Gastrocnemius medialis (tissue), 4 donors: Measurements from ENCODE around the gene TNFRSF13B. TPM values are rescaled to one million over a fixed set of nuclear protein-coding genes. Genes with fewer than 3 reads are reported as not detected.
"Not testable (repeated sequence)": the region's sequence is repeated elsewhere in the genome, so short reads cannot be mapped to it uniquely, and the experiment has no call there.

Experiments used
- ATAC-seq, 2 donors: fragments of 150-250 bp; one replicate each; pipeline ENCODE4 v1.9.1; 2016
- DNase-seq, 2 donors: peaks; one replicate each; pipeline ENCODE4 v3.0.0-alpha.2; 2019
- H3K27ac ChIP-seq, 4 donors: fragments of 200-600 bp; sonication (generic); 1 replicate in 1 of 4; 2 replicates in 3 of 4; pipeline ENCODE4 v1.5.1; 2016 to 2018; ENCODE audit warnings: mild to moderate bottlenecking in 2 of 4, moderate library complexity in 1 of 4
- H3K27me3 ChIP-seq, 3 donors: fragments of 200-600 bp; sonication (generic) in 2 of 3; 1 replicate in 1 of 3; 2 replicates in 2 of 3; pipeline versions ENCODE4 v1.5.1 to v1.6.0; 2016 to 2019; ENCODE audit warnings: mild to moderate bottlenecking in 1 of 3, moderate library complexity in 1 of 3
- H3K36me3 ChIP-seq, 2 donors: fragments of 200-600 bp; sonication (generic) in 1 of 2; one replicate each; pipeline ENCODE4 v1.5.1; 2017 to 2018
- H3K4me1 ChIP-seq, 2 donors: fragments of 200-600 bp; sonication (generic) in 1 of 2; one replicate each; pipeline ENCODE4 v1.5.1; 2016 to 2017; ENCODE audit warnings: mild to moderate bottlenecking in 2 of 2
- H3K4me3 ChIP-seq, 4 donors: fragments of 200-600 bp; sonication (generic) in 3 of 4; 1 replicate in 1 of 4; 2 replicates in 3 of 4; pipeline ENCODE4 v1.5.1; 2016 to 2019; ENCODE audit warnings: mild to moderate bottlenecking in 2 of 4
- H3K9me3 ChIP-seq, 3 donors: fragments of 200-600 bp; sonication (generic) in 2 of 3; 1 replicate in 1 of 3; 2 replicates in 2 of 3; pipeline ENCODE4 v1.5.1; 2016 to 2019
- POLR2A ChIP-seq, 2 donors: fragments of 450-650 bp; IDR thresholded peaks; one replicate each; pipeline ENCODE4 v1.6.1; 2017; ENCODE audit warnings: antibody characterized with exemption in 2 of 2, mild to moderate bottlenecking in 2 of 2, moderate library complexity in 2 of 2
- in situ Hi-C, 4 donors: fragments of 200-750 bp; cut with MboI; loops; one replicate each; pipeline versions ENCODE4 v1.15.0 to v1.8.0; 2017; ENCODE audit warnings: low sequenced_read_pairs in 4 of 4
- intact Hi-C: fragments of 100-400 bp; cut with DNase I; formaldehyde crosslinking; loops from one replicate; pipeline ENCODE4 v1.15.1; 2023; ENCODE audit warnings: low total_unique reads
- total RNA-seq, 4 donors: library from RNA; depleted of rRNA; stranded (reverse); fragments of >200 nt; gene quantifications; one replicate each; pipeline versions ENCODE4 v1.1.0 to v1.2.3, GENCODE V29; 2016
- TF ChIP-seq, protein P1 (sequence below), 5 experiments: fragments of 450-650 bp in 3 of 5; fragments of 200-600 bp in 2 of 5; sonication (generic) in 2 of 5; IDR thresholded peaks in 4 of 5; conservative IDR thresholded peaks in 1 of 5; 1 replicate in 4 of 5; 2 replicates in 1 of 5; pipeline ENCODE4 v1.5.1; 2016 to 2019; ENCODE audit warnings: antibody characterized with exemption in 5 of 5, mild to moderate bottlenecking in 3 of 5, moderate library complexity in 3 of 5

TNFRSF13B gene
- total RNA-seq, 4 donors from 2014 or later = not detected

DNA sequence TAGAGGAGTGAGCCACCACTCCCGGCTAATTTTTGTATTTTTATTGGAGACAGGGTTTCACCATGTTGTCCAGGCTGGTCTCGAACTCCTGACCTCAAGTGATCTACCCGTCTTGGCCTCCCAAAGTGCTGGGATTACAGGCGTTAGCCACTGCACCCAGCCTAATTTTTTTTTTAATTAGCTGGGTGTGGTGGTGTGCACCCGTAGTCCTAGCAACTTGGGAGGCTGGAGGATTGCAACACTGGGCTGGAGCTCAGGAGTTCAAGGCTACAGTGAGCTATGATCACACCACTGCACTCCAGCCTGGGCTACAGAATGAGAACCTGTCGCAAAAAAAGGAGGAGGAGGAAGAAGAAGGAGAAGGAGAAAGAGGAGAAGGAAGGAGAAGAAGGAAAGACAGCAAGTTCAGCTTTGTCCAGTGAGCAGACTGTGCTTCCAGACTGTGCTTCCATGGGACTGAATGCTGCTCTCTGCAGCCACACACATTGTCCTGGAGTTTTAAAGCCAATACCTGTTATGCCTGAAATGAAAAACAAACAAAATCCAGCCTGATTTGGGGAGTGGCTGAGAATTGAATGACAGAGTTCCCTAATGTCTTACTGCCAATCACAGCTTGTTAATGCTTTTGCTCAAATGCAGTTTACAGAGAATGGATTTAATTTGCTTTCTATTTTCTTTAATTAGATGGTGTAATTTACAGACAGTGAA, 2.8 kb upstream of the TNFRSF13B start:
- intact Hi-C loops = no loop called here

DNA sequence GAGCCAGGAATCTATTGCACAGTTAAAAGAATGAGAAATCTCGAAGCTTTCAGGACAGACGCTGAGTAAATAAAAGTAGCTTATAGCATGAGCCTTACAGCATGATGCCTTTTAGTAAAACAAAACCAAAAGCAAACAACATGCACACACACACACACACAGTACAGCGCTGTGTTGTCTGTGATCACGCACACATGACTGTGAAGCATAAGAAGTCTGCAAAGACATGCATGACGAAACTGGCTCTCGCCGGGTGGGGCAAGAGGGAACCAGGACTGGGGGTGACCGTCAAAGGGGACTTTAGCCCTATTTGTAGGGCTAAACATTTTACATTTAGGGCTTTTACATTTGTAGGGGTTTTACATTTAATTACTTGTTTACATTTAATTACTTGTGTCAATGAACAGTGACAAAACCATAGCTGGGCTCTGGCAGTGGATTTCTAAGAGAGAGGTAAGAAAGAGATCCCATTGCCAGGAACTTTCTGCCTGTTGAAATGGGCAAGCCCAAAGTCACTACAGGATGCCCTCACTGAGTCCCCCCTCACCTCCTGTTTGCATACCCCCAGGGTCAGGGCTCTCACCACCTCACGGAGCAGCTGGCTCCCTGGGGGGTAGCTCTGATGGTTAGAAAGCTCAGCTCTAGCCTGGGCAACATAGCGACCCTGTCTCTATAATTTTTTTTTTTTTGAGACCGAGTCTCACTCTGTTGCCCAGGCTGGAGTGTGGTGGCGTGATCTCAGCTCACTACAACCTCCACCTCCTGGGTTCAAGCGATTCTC, 2.0 kb upstream of the TNFRSF13B start:
- DNase-seq (no peak), ATAC-seq (no peak)
- no peak for TF ChIP-seq POLR2A (IDR thresholded peaks at IDR 0.05)
- TF ChIP-seq, protein P1, sequence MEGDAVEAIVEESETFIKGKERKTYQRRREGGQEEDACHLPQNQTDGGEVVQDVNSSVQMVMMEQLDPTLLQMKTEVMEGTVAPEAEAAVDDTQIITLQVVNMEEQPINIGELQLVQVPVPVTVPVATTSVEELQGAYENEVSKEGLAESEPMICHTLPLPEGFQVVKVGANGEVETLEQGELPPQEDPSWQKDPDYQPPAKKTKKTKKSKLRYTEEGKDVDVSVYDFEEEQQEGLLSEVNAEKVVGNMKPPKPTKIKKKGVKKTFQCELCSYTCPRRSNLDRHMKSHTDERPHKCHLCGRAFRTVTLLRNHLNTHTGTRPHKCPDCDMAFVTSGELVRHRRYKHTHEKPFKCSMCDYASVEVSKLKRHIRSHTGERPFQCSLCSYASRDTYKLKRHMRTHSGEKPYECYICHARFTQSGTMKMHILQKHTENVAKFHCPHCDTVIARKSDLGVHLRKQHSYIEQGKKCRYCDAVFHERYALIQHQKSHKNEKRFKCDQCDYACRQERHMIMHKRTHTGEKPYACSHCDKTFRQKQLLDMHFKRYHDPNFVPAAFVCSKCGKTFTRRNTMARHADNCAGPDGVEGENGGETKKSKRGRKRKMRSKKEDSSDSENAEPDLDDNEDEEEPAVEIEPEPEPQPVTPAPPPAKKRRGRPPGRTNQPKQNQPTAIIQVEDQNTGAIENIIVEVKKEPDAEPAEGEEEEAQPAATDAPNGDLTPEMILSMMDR (IDR thresholded peaks at IDR 0.05 in 4 of 5, conservative IDR thresholded peaks at IDR 0.05 in 1 of 5) = no peak
- intact Hi-C loops (no loop called here), in situ Hi-C loops (loop anchor here in 1 of 4 donors (10.0 kb wide), 1 partner anchor 59 kb away; no protein-coding TSS in a partner anchor)
- Histone ChIP-seq H3K4me1 (no peaks in the 10 kb centered on the region), H3K27me3 (peaks cover 0 to 4% (median 0%) of the 10 kb centered on the region in 3 donors), H3K9me3 (no peaks in the 10 kb centered on the region), H3K36me3 (no peaks in the 10 kb centered on the region), H3K4me3 (no peak overlapping the region), H3K27ac (no peak overlapping the region)

More for the DNA sequence above, 2.8 kb upstream of the TNFRSF13B start:
- H3K27me3 ChIP-seq = peaks cover 0 to 4% (median 0%) of the 10 kb centered on the region in 3 donors
- H3K36me3 ChIP-seq = no peaks in the 10 kb centered on the region
- ATAC-seq (no peak), DNase-seq (no peak)
- H3K9me3 ChIP-seq = no peaks in the 10 kb centered on the region
- TF ChIP-seq POLR2A (IDR thresholded peaks at IDR 0.05) = no peak
- TF ChIP-seq, protein P1 (IDR thresholded peaks at IDR 0.05 in 4 of 5, conservative IDR thresholded peaks at IDR 0.05 in 1 of 5) = no peak
- H3K27ac ChIP-seq = no peak overlapping the region
- no peak overlapping the region for H3K4me3 ChIP-seq
- in situ Hi-C loops = loop anchor here in 2 of 4 donors (10.0 to 25.0 kb wide), 3 partner anchors 60 to 663 kb away; no protein-coding TSS in a partner anchor
- no peaks in the 10 kb centered on the region for H3K4me1 ChIP-seq

DNA sequence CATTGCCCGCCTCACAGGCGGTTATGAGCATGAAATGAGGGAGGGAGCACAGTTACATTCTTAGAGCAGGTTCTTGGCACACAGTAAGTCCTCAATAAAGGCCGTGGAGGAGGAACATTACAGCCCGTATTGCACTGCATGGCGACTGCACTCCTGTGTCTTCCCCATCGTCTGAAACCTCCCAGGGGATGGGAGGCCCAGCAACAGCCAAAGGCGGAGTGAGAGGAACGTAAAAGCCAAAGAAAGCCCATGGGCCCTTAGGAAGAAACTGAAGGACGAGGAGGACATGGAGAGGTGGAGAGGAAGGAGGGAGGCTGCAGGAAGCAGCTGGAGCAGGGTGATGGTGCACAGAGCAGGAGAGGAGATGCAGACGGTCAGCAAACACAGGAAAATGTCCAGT, 1.1 kb upstream of the TNFRSF13B start:
- H3K36me3 ChIP-seq, H3K27ac ChIP-seq, H3K9me3 ChIP-seq, ATAC-seq, H3K4me1 ChIP-seq, H3K27me3 ChIP-seq, H3K4me3 ChIP-seq, DNase-seq, intact Hi-C loops: not testable (repeated sequence)
- in situ Hi-C loops = loop anchor here in 1 of 4 donors (10.0 kb wide), 1 partner anchor 58 kb away; no protein-coding TSS in a partner anchor

DNA sequence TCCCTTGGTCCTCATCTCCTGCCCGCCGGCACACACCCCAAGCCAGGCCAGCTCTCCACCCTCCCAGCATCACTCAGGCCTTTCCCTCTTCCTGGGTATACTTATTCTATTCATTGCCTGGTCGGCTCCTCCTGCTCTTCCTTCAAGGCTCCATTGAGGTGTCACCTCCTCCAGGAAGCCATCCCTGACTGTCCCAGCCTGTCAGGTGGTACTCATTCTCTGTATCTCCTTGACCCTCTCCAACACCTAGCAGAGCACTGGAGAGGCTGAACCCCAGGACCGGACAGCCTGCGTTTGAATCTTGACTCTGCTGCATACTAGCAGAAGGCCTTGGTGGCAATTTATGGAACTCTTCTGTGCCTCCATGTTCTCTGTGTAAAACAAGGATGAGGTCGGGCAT, 428 bp upstream of the TNFRSF13B start:
- H3K27ac ChIP-seq = no peak overlapping the region
- intact Hi-C loops (no loop called here), in situ Hi-C loops (loop anchor here in 1 of 4 donors (10.0 kb wide), 1 partner anchor 58 kb away; no protein-coding TSS in a partner anchor)
- H3K27me3 ChIP-seq = peaks cover 0 to 6% (median 0%) of the 10 kb centered on the region in 3 donors
- no peak overlapping the region for H3K4me3 ChIP-seq
- no peaks in the 10 kb centered on the region for H3K9me3 ChIP-seq
- ATAC-seq (no peak), DNase-seq (no peak)
- TF ChIP-seq, protein P1 (IDR thresholded peaks at IDR 0.05 in 4 of 5, conservative IDR thresholded peaks at IDR 0.05 in 1 of 5) = no peak
- TF ChIP-seq POLR2A (IDR thresholded peaks at IDR 0.05) = no peak
- H3K36me3 ChIP-seq = no peaks in the 10 kb centered on the region
- no peaks in the 10 kb centered on the region for H3K4me1 ChIP-seq
